HCT116 (cell line): ENCODE measurements around the gene TUBB4B. TPM values are rescaled to one million over a fixed set of nuclear protein-coding genes. Genes with fewer than 3 reads are reported as not detected.

Source experiments
- ATAC-seq: fragments of 200-7000 bp; cut with Tn5 transposase; 2 replicates; pipeline ENCODE4 v1.9.1; 2020; ENCODE audit warnings: mild to moderate bottlenecking, moderate library complexity
- BruUV-seq: library from RNA; stranded (reverse); fragments of 400-500 nt; replicated peaks from 2 replicates; lab custom pipeline; 2021; lab: Mats Ljungman, UMichigan
- CTCF ChIA-PET: fragments of 300-600 bp; sonication (Branson Sonifier 250); formaldehyde crosslinking; loops from one replicate; lab custom pipeline; 2021; ENCODE audit warnings: antibody characterized with exemption; lab: Charles Lee
- POLR2A ChIA-PET: fragments of 300-600, 350-600 bp; sonication (Branson Sonifier 250); formaldehyde crosslinking; loops from one replicate; lab custom pipeline; 2021; ENCODE audit warnings: antibody characterized with exemption; lab: Charles Lee
- RAD21 ChIA-PET, 2 experiments: fragments of 300-600 bp; sonication (Branson Sonifier 250); formaldehyde crosslinking; loops; one replicate each; lab custom pipeline; 2023; ENCODE audit warnings: low total read pairs in 2 of 2; ENCODE audit not compliant: uncharacterized antibody in 2 of 2, unreplicated experiment in 2 of 2, low non-redundant PET in 1 of 2; lab: Charles Lee
- DNase-seq: peaks from one replicate; pipeline ENCODE4 v3.0.0-alpha.2; 2010; ENCODE audit warnings: low read depth, low spot score
- H2AFZ ChIP-seq: fragments of 200-600 bp; shearing (Covaris generic), sonication (generic); 2 replicates; pipeline ENCODE4 v1.6.1; 2017; ENCODE audit warnings: low read depth, mixed run types, mixed read lengths, antibody characterized with exemption, low read length; ENCODE audit not compliant: poor library complexity, severe bottlenecking
- H3K27ac ChIP-seq: 2 replicates; pipeline ENCODE4 v1.5.1; 2012; ENCODE audit warnings: low read depth, low read length
- H3K27me3 ChIP-seq: fragments of 200-600 bp; sonication (generic); 2 replicates; pipeline ENCODE4 v1.6.1; 2016; ENCODE audit warnings: mixed run types, low read length, mixed read lengths; ENCODE audit not compliant: insufficient read depth
- H3K36me3 ChIP-seq, 2 experiments: fragments of 200-500 bp in 1 of 2; fragments of 200-600 bp in 1 of 2; sonication (Bioruptor generic) in 1 of 2; sonication (generic) in 1 of 2; 2 replicates each; pipeline versions ENCODE4 v1.5.1 to v1.6.1; 2014 to 2016; ENCODE audit warnings: low read length in 2 of 2, inconsistent platforms in 1 of 2, mixed read lengths in 1 of 2, mixed run types in 1 of 2; ENCODE audit not compliant: insufficient read depth in 2 of 2, control insufficient read depth in 1 of 2
- H3K4me1 ChIP-seq, 2 experiments: fragments of 200-600 bp in 1 of 2; sonication (generic) in 1 of 2; 2 replicates each; pipeline versions ENCODE4 v1.5.1 to v1.6.1; 2012 to 2017; ENCODE audit warnings: low read length in 2 of 2, inconsistent platforms in 1 of 2, mild to moderate bottlenecking in 1 of 2, mixed read lengths in 1 of 2, mixed run types in 1 of 2, moderate library complexity in 1 of 2; ENCODE audit not compliant: insufficient read depth in 2 of 2, control insufficient read depth in 1 of 2
- H3K4me2 ChIP-seq: fragments of 200-600 bp; sonication (generic); 2 replicates; pipeline ENCODE4 v1.6.1; 2017; ENCODE audit warnings: mixed run types, low read length, mixed read lengths
- H3K4me3 ChIP-seq, 2 experiments: fragments of 200-600 bp in 1 of 2; sonication (generic) in 1 of 2; replicated peaks in 1 of 2; 2 replicates each; pipeline ENCODE4 v1.5.1; 2011 to 2016; ENCODE audit warnings: low read length in 2 of 2, control low read depth in 1 of 2, low read depth in 1 of 2, mild to moderate bottlenecking in 1 of 2, mixed read lengths in 1 of 2, mixed run types in 1 of 2
- H3K79me2 ChIP-seq: fragments of 200-600 bp; sonication (generic); 2 replicates; pipeline ENCODE4 v1.6.1; 2017; ENCODE audit warnings: mild to moderate bottlenecking, mixed run types, low read length, moderate library complexity, mixed read lengths; ENCODE audit not compliant: insufficient read depth
- H3K9ac ChIP-seq: fragments of 200-600 bp; sonication (generic); 2 replicates; pipeline ENCODE4 v1.6.1; 2016; ENCODE audit warnings: low read length, mixed read lengths
- H3K9me2 ChIP-seq: fragments of 200-600 bp; sonication (generic), shearing (Covaris generic); 2 replicates; pipeline ENCODE4 v1.6.1; 2017; ENCODE audit warnings: mixed run types, mild to moderate bottlenecking, moderate library complexity; ENCODE audit not compliant: insufficient read depth
- H3K9me3 ChIP-seq, 2 experiments: fragments of 200-500 bp in 1 of 2; fragments of 200-600 bp in 1 of 2; sonication (Bioruptor generic) in 1 of 2; sonication (generic) in 1 of 2; 2 replicates each; pipeline ENCODE4 v1.6.1; 2014 to 2017; ENCODE audit warnings: low read length in 2 of 2, mixed read lengths in 2 of 2, inconsistent platforms in 1 of 2, low read depth in 1 of 2, mild to moderate bottlenecking in 1 of 2, mixed run types in 1 of 2, moderate library complexity in 1 of 2; ENCODE audit not compliant: control insufficient read depth in 1 of 2, insufficient read depth in 1 of 2
- H4K20me1 ChIP-seq: fragments of 200-600 bp; sonication (generic), shearing (Covaris generic); 2 replicates; pipeline ENCODE4 v1.6.1; 2017; ENCODE audit warnings: mixed run types, mild to moderate bottlenecking, moderate library complexity; ENCODE audit not compliant: insufficient read depth
- CBX3 ChIP-seq: IDR thresholded peaks from 2 replicates; pipeline ENCODE4 v1.6.1; 2012; ENCODE audit warnings: low read depth
- CEBPB ChIP-seq: IDR thresholded peaks from 2 replicates; pipeline ENCODE4 v1.6.1; 2012; ENCODE audit warnings: low read depth
- ELF1 ChIP-seq: IDR thresholded peaks from 2 replicates; pipeline ENCODE4 v1.6.1; 2012; ENCODE audit warnings: low read depth, borderline replicate concordance
- EZH2phosphoT487 ChIP-seq: fragments of 200-600 bp; IDR thresholded peaks from 2 replicates; pipeline ENCODE4 v1.6.1; 2018; ENCODE audit warnings: antibody characterized with exemption, borderline replicate concordance
- JUND ChIP-seq: IDR thresholded peaks from 2 replicates; pipeline ENCODE4 v1.6.1; 2012
- POLR2A ChIP-seq: IDR thresholded peaks from 2 replicates; pipeline ENCODE4 v1.7.0; 2011; ENCODE audit warnings: borderline replicate concordance; ENCODE audit not compliant: insufficient read depth, insufficient read length; ENCODE audit errors: extremely low read depth
- YY1 ChIP-seq: IDR thresholded peaks from 2 replicates; pipeline ENCODE4 v1.6.1; 2011; ENCODE audit warnings: low read length, low read depth, moderate library complexity, mild to moderate bottlenecking; ENCODE audit not compliant: insufficient replicate concordance; ENCODE audit errors: extremely low read depth
- intact Hi-C: fragments of 100-400 bp; cut with micrococcal nuclease; formaldehyde crosslinking; loops from 2 replicates; pipeline ENCODE4 v1.10.0; 2022
- total RNA-seq: library from RNA; stranded (reverse); gene quantifications from one replicate; pipeline ENCODE4 v1.2.1, GENCODE V29; 2021; ENCODE audit not compliant: unreplicated experiment

Gene TUBB4B
- total RNA-seq, 1 experiment from 2014 or later: 502 TPM

DNA sequence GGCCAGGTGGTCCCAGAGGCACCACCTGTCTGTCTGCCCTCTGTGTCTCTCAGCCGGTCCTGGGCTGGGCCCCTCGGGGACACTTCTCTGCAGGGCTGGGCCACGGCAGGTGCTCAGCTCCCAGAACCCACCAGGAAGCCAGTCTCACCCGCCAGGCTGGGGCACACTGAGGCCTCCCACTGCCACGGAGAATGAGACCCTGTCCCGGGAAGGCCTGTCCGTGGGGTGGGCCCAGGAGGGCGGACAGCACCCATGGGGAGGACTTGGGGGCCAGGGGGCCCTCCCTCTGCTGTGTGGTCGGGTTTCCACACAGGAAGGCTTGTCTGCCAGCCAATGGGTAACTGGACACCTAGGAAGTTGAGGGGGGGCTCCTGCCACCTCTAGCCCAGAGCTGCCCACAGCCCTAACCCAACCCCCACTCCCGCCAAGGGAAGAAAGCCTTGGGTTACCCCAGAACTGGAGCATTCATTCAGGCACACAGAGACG lies 4.1 kb upstream of the TUBB4B start:
- Histone ChIP-seq H3K9me3 (no peaks in the 10 kb centered on the region), H3K36me3 (peaks cover under 1 to 4% of the 10 kb centered on the region in 2 experiments; a peak in 3 of 4 replicates), H3K27me3 (no peaks in the 10 kb centered on the region), H2AFZ (no peak overlapping the region), H4K20me1 (peaks cover 4% of the 10 kb centered on the region; the same call in 1 of the 2 replicates), H3K27ac (peak overlapping the region; percentile 58; the same call in 1 of the 2 replicates), H3K9ac (peak overlapping the region; percentile 30; the same call in 1 of the 2 replicates), H3K4me2 (peak overlapping the region; percentile 79), H3K9me2 (no peaks in the 10 kb centered on the region), H3K4me1 (peaks cover 23 to 40% of the 10 kb centered on the region in 2 experiments), H3K79me2 (peaks cover 21% of the 10 kb centered on the region), H3K4me3 (peak overlapping the region in 1 of 2 experiments; percentile 28; a peak in 1 of 4 replicates)
- no peak for ATAC-seq
- intact Hi-C loops: no loop called here
- POLR2A ChIA-PET: interaction anchor here (0.6 to 1.3 kb wide), 5 partner anchors 9 to 150 kb away, joined by 3 to 5 read pairs (median 4); partner anchors contain the start of genes MAN1B1 and RNF224
- CTCF ChIA-PET: interaction anchor here (0.5 to 2.8 kb wide), 43 partner anchors 9 to 459 kb away, joined by 3 to 43 read pairs (median 4); partner anchors contain the start of genes ANAPC2, CYSRT1, LRRC26 and MAN1B1
- RAD21 ChIA-PET: interaction anchor here (0.6 to 0.7 kb wide), 3 partner anchors 48 to 119 kb away, joined by 3 to 4 read pairs (median 3); no protein-coding TSS in a partner anchor
- no TSS peak for BruUV-seq
- TF ChIP-seq ELF1: no peak
- no peak for TF ChIP-seq CEBPB
- no peak for TF ChIP-seq YY1
- TF ChIP-seq JUND: no peak
- TF ChIP-seq EZH2phosphoT487: no peak
- TF ChIP-seq POLR2A: no peak
- no peak for TF ChIP-seq CBX3
- no peak for DNase-seq
